ENCODE results near the gene CNTN4. TPM values are rescaled to one million over a fixed set of nuclear protein-coding genes. Genes with fewer than 3 reads are reported as not detected.

Gene CNTN4
- polyA plus RNA-seq, 3 donors from 2014 or later = not detected

DNA sequence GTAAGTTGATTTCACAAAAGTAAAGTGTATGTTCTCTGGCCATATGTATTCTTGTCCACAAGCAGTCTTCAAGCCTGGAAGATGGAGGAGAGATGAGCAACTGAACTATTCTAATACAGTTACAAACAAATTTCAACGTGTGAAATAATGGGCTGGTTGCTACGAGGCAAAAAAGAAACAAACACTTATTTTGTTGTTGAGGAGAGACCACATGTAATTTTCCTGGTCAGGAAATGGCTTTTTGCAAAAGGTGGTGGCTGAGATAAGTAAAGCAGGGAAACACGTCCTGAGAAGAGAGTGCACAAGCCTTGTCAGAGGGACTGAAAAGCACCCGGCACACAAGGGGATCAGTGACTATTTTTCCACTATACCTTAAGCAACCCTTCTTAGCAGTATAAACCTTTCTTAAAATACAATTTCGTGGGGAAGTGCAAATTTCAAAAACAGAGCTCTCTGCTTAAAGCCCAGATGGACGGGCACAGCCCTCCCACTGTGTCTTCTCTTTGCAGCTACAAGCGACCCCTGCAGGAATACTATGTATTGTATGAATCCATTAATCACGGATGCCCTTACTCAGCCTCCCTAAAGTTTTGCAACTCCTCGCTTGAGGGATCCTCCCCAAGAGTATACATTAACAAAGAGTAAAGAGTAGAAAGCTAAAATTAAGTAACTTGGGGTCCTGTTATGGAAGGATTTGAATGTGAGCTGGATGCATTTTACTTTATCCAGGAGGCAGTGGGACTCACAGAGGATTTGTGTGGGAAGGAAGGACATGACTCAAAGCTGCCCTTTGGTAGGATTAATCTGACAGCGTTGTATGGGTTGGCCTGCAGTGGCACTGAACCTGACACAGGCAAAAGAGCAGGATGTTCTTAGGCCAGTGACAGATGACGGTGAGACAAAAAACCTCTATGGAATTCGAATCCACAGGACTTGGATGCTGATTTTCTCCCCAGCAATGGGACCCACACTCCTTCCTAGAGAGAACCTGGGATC lies 757.8 kb downstream of the CNTN4 start:
- H3K36me3 Mint-ChIP-seq = no peaks in the 10 kb centered on the region

DNA sequence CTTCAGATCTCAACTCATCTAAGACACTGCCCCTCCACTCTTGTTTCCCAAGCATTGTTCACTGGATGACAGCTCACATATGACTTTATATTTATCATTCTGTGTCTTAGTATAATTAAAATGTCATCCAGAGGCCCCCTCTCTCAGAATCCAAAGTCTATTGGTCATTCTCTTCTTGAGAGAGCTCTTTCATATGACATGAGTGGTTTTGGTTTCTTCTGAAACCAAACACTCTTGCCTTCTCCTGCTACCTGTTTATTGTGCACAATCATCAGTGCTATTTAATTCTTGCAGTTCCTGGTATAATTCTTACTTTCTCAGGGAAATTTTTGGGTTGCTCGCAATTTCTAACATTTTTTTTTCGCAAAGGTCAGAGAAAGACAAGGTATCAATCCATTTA lies 762.0 kb downstream of the CNTN4 start:
- H3K27me3 Mint-ChIP-seq (ENCODE audit: low read depth in 3 of 3) = peaks cover 0 to 3% (median 2%) of the 10 kb centered on the region in 3 donors
- H3K4me3 Mint-ChIP-seq = no peak overlapping the region
- H3K4me1 Mint-ChIP-seq = peaks cover 15 to 20% of the 10 kb centered on the region in 2 donors
- H3K27ac Mint-ChIP-seq = no peak overlapping the region
- H3K36me3 Mint-ChIP-seq = no peaks in the 10 kb centered on the region
- DNase-seq = no peak
- H3K9me3 Mint-ChIP-seq = peaks cover 0 to 1% (median 0%) of the 10 kb centered on the region in 6 donors

More for the DNA sequence above, 757.8 kb downstream of the CNTN4 start:
- Mint-ChIP-seq H3K4me1 (peaks cover 19 to 25% of the 10 kb centered on the region in 2 donors), H3K27ac (peak overlapping the region; percentile 39 to 71 (median 64)), H3K27me3 (ENCODE audit: low read depth in 3 of 3) (peaks cover 0 to 6% (median 3%) of the 10 kb centered on the region in 3 donors), H3K9me3 (peaks cover 0 to 1% (median 0%) of the 10 kb centered on the region in 6 donors), H3K4me3 (peak overlapping the region; percentile 8 to 74 (median 26))
- DNase-seq = peak; percentile 23 to 38 (median 36)

GRCh38 chr3:2861120-2861519 lies 762.5 kb downstream of the CNTN4 start:
- no peak for DNase-seq

GRCh38 chr3:2861920-2862319 lies 763.3 kb downstream of the CNTN4 start:
- peaks cover 0 to 1% (median 0%) of the 10 kb centered on the region in 6 donors for H3K9me3 Mint-ChIP-seq
- peaks cover 2 to 7% of the 10 kb centered on the region in 2 donors for H3K4me1 Mint-ChIP-seq
- peaks cover 0 to 3% (median 2%) of the 10 kb centered on the region in 3 donors for H3K27me3 Mint-ChIP-seq (ENCODE audit: low read depth in 3 of 3)
- no peak for DNase-seq
- H3K27ac Mint-ChIP-seq = no peak overlapping the region
- no peaks in the 10 kb centered on the region for H3K36me3 Mint-ChIP-seq
- no peak overlapping the region for H3K4me3 Mint-ChIP-seq

More at GRCh38 chr3:2861120-2861519, 762.5 kb downstream of the CNTN4 start:
- Mint-ChIP-seq H3K27me3 (ENCODE audit: low read depth in 3 of 3) (peaks cover 0 to 3% (median 2%) of the 10 kb centered on the region in 3 donors), H3K9me3 (peaks cover 0 to 1% (median 0%) of the 10 kb centered on the region in 6 donors), H3K4me3 (no peak overlapping the region), H3K27ac (no peak overlapping the region), H3K36me3 (no peaks in the 10 kb centered on the region), H3K4me1 (peaks cover 10 to 15% of the 10 kb centered on the region in 2 donors)

GRCh38 chr3:2862366-2862765 lies 763.7 kb downstream of the CNTN4 start:
- DNase-seq = no peak
- Mint-ChIP-seq H3K9me3 (peaks cover 0 to 1% (median 0%) of the 10 kb centered on the region in 6 donors), H3K4me3 (no peak overlapping the region), H3K27ac (no peak overlapping the region), H3K36me3 (no peaks in the 10 kb centered on the region), H3K27me3 (ENCODE audit: low read depth in 3 of 3) (peaks cover 0 to 3% (median 2%) of the 10 kb centered on the region in 3 donors), H3K4me1 (peaks cover 0 to 3% of the 10 kb centered on the region in 2 donors)

DNA sequence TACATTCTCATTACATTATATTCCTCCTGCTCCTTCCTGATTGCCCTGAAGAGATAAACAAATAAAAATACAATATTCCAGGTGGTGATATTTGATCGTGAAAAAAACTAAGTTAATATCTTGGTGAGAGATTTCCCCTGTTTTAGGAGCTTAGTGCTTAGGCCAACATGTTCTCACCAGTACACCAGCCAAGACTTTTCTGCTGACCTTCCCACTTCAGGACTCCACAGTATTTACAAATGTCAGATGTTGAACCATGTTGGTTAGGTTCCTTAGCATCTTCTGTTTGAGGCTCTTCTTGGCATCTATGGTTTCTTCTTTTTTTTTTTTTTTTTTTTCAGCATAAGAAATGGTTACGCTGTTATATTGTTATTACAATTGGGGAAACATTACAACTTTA lies 764.5 kb downstream of the CNTN4 start:
- no peak overlapping the region for H3K27ac Mint-ChIP-seq

GRCh38 chr3:2869905-2870304 lies 771.2 kb downstream of the CNTN4 start:
- H3K4me1 Mint-ChIP-seq = no peaks in the 10 kb centered on the region
- H3K27me3 Mint-ChIP-seq (ENCODE audit: low read depth in 3 of 3) = peaks cover 0 to 8% (median 0%) of the 10 kb centered on the region in 3 donors

More for the DNA sequence above, 764.5 kb downstream of the CNTN4 start:
- Mint-ChIP-seq H3K27me3 (ENCODE audit: low read depth in 3 of 3) (peaks cover 0 to 3% (median 2%) of the 10 kb centered on the region in 3 donors), H3K4me3 (no peak overlapping the region), H3K36me3 (no peaks in the 10 kb centered on the region), H3K9me3 (peaks cover 0 to 4% (median 0%) of the 10 kb centered on the region in 6 donors), H3K4me1 (no peaks in the 10 kb centered on the region)
- no peak for DNase-seq

DNA sequence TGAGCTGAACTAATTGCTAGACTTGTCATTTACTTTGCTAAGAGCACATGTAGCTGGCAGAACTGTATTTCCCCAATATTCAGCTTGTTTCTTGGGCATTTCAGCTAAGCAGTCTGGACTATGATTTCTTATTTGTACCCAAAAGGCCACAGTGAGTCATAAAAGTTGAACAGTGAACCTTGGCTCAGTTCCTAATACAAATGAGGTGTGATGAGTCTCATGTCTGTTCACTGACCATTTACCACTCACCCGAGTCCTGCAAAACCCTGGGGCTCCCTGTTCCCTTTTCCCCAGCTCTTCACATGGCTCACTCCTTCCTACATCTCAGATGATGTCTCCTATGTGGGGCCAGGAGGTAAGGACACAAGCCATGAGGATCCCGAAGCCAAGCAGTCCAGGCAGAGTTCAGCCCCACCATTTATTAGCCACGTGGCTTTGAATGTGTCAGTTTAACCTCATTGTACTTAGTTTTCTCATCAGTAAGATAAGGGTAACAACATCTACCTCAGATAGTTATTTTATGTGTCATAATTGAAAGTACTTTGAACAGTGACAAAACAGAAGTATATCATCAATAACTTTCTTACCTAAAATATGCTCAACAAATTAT lies 772.2 kb downstream of the CNTN4 start:
- no peak for DNase-seq
- Mint-ChIP-seq H3K4me3 (no peak overlapping the region), H3K9me3 (peaks cover 0 to 5% (median 0%) of the 10 kb centered on the region in 6 donors), H3K36me3 (no peaks in the 10 kb centered on the region), H3K27me3 (ENCODE audit: low read depth in 3 of 3) (peaks cover 0 to 8% (median 0%) of the 10 kb centered on the region in 3 donors), H3K27ac (no peak overlapping the region), H3K4me1 (no peaks in the 10 kb centered on the region)

More at GRCh38 chr3:2869905-2870304, 771.2 kb downstream of the CNTN4 start:
- Mint-ChIP-seq H3K36me3 (no peaks in the 10 kb centered on the region), H3K9me3 (peaks cover 0 to 5% (median 0%) of the 10 kb centered on the region in 6 donors), H3K27ac (no peak overlapping the region), H3K4me3 (no peak overlapping the region)
- no peak for DNase-seq

GRCh38 chr3:2872884-2873283 lies 774.2 kb downstream of the CNTN4 start:
- H3K4me1 Mint-ChIP-seq = no peaks in the 10 kb centered on the region
- DNase-seq = no peak
- no peaks in the 10 kb centered on the region for H3K36me3 Mint-ChIP-seq
- H3K27ac Mint-ChIP-seq = no peak overlapping the region
- peaks cover 0 to 8% (median 0%) of the 10 kb centered on the region in 3 donors for H3K27me3 Mint-ChIP-seq (ENCODE audit: low read depth in 3 of 3)
- peaks cover 0 to 4% (median 0%) of the 10 kb centered on the region in 6 donors for H3K9me3 Mint-ChIP-seq
- no peak overlapping the region for H3K4me3 Mint-ChIP-seq

GRCh38 chr3:2873986-2874385 lies 775.3 kb downstream of the CNTN4 start:
- Mint-ChIP-seq H3K9me3 (peaks cover 0 to 4% (median 0%) of the 10 kb centered on the region in 6 donors), H3K27me3 (ENCODE audit: low read depth in 3 of 3) (peaks cover 0 to 8% (median 0%) of the 10 kb centered on the region in 3 donors), H3K4me1 (no peaks in the 10 kb centered on the region), H3K36me3 (no peaks in the 10 kb centered on the region), H3K4me3 (no peak overlapping the region), H3K27ac (no peak overlapping the region)
- no peak for DNase-seq

DNA sequence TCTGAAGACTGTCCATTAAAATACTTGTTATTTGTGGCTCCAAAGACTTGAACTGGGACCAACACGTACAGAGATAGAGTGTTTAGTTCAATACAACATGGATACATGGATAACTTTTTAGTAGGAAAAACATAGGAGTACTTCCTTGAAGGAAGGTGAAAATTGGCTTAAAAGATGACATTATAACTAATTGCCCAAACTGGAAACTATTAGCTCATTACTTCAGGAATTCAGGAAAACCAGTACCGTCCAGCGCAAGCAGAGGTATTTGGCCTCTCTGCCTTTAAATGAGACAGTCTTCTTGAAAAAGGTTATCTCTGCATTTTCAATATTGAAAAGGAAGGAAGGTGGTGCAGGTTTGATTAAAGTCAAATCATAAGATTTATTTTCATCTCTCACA lies 777.0 kb downstream of the CNTN4 start:
- Mint-ChIP-seq H3K27ac (no peak overlapping the region), H3K4me3 (no peak overlapping the region), H3K4me1 (no peaks in the 10 kb centered on the region), H3K27me3 (ENCODE audit: low read depth in 3 of 3) (peaks cover 0 to 8% (median 4%) of the 10 kb centered on the region in 3 donors), H3K36me3 (no peaks in the 10 kb centered on the region), H3K9me3 (peaks cover 0 to 4% (median 0%) of the 10 kb centered on the region in 6 donors)
- DNase-seq = no peak

- H3K27ac Mint-ChIP-seq = no peak overlapping the region
- H3K36me3 Mint-ChIP-seq = no peaks in the 10 kb centered on the region
- no peak overlapping the region for H3K4me3 Mint-ChIP-seq
- DNase-seq = no peak
- H3K27me3 Mint-ChIP-seq (ENCODE audit: low read depth in 3 of 3) = peaks cover 0 to 8% (median 4%) of the 10 kb centered on the region in 3 donors
- no peaks in the 10 kb centered on the region for H3K4me1 Mint-ChIP-seq
- peaks cover 0 to 4% (median 0%) of the 10 kb centered on the region in 6 donors for H3K9me3 Mint-ChIP-seq
Observed at GRCh38 chr3:2876362-2876761, 777.7 kb downstream of the CNTN4 start.

DNA sequence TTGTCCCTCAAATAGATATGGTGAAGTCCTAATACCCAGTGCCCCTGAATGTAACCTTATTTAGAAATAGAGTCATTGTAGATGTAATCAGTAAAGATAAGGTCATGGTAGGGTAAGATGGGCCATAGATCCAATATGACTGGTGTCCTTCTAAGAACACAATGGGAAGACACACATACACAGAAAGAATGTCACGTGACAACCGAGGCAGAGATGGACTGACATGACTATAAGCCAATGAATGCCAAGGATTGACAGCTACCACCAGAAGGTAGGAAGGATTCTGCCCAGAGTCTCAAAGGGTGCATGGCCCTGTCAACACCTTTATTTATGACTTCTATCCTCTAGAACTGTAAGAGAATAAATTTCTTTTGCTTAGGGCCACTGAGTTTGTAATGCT lies 780.4 kb downstream of the CNTN4 start:
- H3K27me3 Mint-ChIP-seq (ENCODE audit: low read depth in 3 of 3) = peaks cover 0 to 6% (median 4%) of the 10 kb centered on the region in 3 donors
- no peak for DNase-seq
- no peaks in the 10 kb centered on the region for H3K36me3 Mint-ChIP-seq
- no peaks in the 10 kb centered on the region for H3K4me1 Mint-ChIP-seq
- peaks cover 0 to 6% (median 0%) of the 10 kb centered on the region in 6 donors for H3K9me3 Mint-ChIP-seq
- H3K4me3 Mint-ChIP-seq = no peak overlapping the region
- H3K27ac Mint-ChIP-seq = no peak overlapping the region
